ENCODE data around the gene RNASE4. TPM values are rescaled to one million over a fixed set of nuclear protein-coding genes. Genes with fewer than 3 reads are reported as not detected.
"Not testable (repeated sequence)": the region's sequence is repeated elsewhere in the genome, so short reads cannot be mapped to it uniquely, and the experiment has no call there.

Gene RNASE4
- polyA plus RNA-seq, 1 donor (not counting 4 experiments of a cell fraction or from before 2014, with no cell fraction given), result 5.5 TPM

- H3K4me3 ChIP-seq (ENCODE audit: control insufficient read depth in 2 of 3, extremely low read depth in 1 of 3, insufficient read depth in 2 of 3, low read depth in 1 of 3, low read length in 3 of 3), result no peak overlapping the region
- no peaks in the 10 kb centered on the region for H3K9me3 ChIP-seq (ENCODE audit: control insufficient read depth, low read depth, low read length)
- H3K79me2 ChIP-seq (ENCODE audit: control insufficient read depth, insufficient read depth, low read length), result no peaks in the 10 kb centered on the region
- no peaks in the 10 kb centered on the region for H3K27me3 ChIP-seq (ENCODE audit: control insufficient read depth, extremely low read depth, insufficient read depth, low read length)
- no peak for FAIRE-seq
- no peak overlapping the region for H3K4me2 ChIP-seq (ENCODE audit: control insufficient read depth, extremely low read depth, insufficient read depth, low read depth, low read length)
- no peak overlapping the region for H3K27ac ChIP-seq (ENCODE audit: control insufficient read depth, insufficient read depth, low read length)
- H3K36me3 ChIP-seq (ENCODE audit: control insufficient read depth in 2 of 2, extremely low read depth in 1 of 2, insufficient read depth in 2 of 2, low read length in 2 of 2), result no peaks in the 10 kb centered on the region
- H3K4me1 ChIP-seq (ENCODE audit: control insufficient read depth, extremely low read depth, insufficient read depth, low read length), result no peaks in the 10 kb centered on the region
- DNase-seq (ENCODE audit: low read depth, low spot score), result no peak
- H3K9me1 ChIP-seq (ENCODE audit: control insufficient read depth, extremely low read depth, insufficient read depth, low read length), result no peaks in the 10 kb centered on the region
- dilution Hi-C loops (cut with MboI; ENCODE audit: extremely low pct_ligation_motif_present, low sequenced_read_pairs), result loop anchor here (10.0 kb wide), 1 partner anchor 155 kb away; no protein-coding TSS in a partner anchor
- no peak overlapping the region for H2AFZ ChIP-seq (ENCODE audit: control insufficient read depth, low read length)
- no peak for TF ChIP-seq CTCF (optimal IDR thresholded peaks at IDR 0.05 in 1 of 3, IDR thresholded peaks at IDR 0.05 in 1 of 3, conservative IDR thresholded peaks at IDR 0.05 in 1 of 3; ENCODE audit: extremely low read depth in 1 of 3, insufficient read depth in 2 of 3, low read length in 3 of 3)
- TF ChIP-seq EZH2 (IDR thresholded peaks at IDR 0.05; ENCODE audit: low read length), result no peak
- no peak overlapping the region for H3K9ac ChIP-seq (ENCODE audit: control insufficient read depth, extremely low read depth, insufficient read depth, low read length)
- H4K20me1 ChIP-seq (ENCODE audit: control insufficient read depth, extremely low read depth, insufficient read depth, low read length), result no peaks in the 10 kb centered on the region
Observed at GRCh38 chr14:20699931-20700330, 15.6 kb downstream of the RNASE4 start.

- not testable (repeated sequence) for H3K9me3 ChIP-seq (ENCODE audit: control insufficient read depth, low read depth, low read length); H3K9ac ChIP-seq (ENCODE audit: control insufficient read depth, extremely low read depth, insufficient read depth, low read length); H3K79me2 ChIP-seq (ENCODE audit: control insufficient read depth, insufficient read depth, low read length); H3K4me3 ChIP-seq (ENCODE audit: control insufficient read depth in 2 of 3, extremely low read depth in 1 of 3, insufficient read depth in 2 of 3, low read depth in 1 of 3, low read length in 3 of 3); H3K4me1 ChIP-seq (ENCODE audit: control insufficient read depth, extremely low read depth, insufficient read depth, low read length); DNase-seq (ENCODE audit: low read depth, low spot score); FAIRE-seq; H3K36me3 ChIP-seq (ENCODE audit: control insufficient read depth in 2 of 2, extremely low read depth in 1 of 2, insufficient read depth in 2 of 2, low read length in 2 of 2); H3K4me2 ChIP-seq (ENCODE audit: control insufficient read depth, extremely low read depth, insufficient read depth, low read depth, low read length); H4K20me1 ChIP-seq (ENCODE audit: control insufficient read depth, extremely low read depth, insufficient read depth, low read length); H3K9me1 ChIP-seq (ENCODE audit: control insufficient read depth, extremely low read depth, insufficient read depth, low read length); H2AFZ ChIP-seq (ENCODE audit: control insufficient read depth, low read length); H3K27me3 ChIP-seq (ENCODE audit: control insufficient read depth, extremely low read depth, insufficient read depth, low read length); H3K27ac ChIP-seq (ENCODE audit: control insufficient read depth, insufficient read depth, low read length)
- dilution Hi-C loops (cut with MboI; ENCODE audit: extremely low pct_ligation_motif_present, low sequenced_read_pairs), result loop anchor here (10.0 kb wide), 1 partner anchor 154 kb away; no protein-coding TSS in a partner anchor
Observed at GRCh38 chr14:20700965-20701364, 16.6 kb downstream of the RNASE4 start.
